ENCODE measurements around the gene ADCY7. TPM values are rescaled to one million over a fixed set of nuclear protein-coding genes. Genes with fewer than 3 reads are reported as not detected.
"Not testable (repeated sequence)": the region's sequence is repeated elsewhere in the genome, so short reads cannot be mapped to it uniquely, and the experiment has no call there.

Gene ADCY7
- total RNA-seq, 1 donor from 2014 or later, result 8.8 TPM

- TF ChIP-seq CTCF (conservative IDR thresholded peaks at IDR 0.05), result no peak
- H3K27me3 Mint-ChIP-seq (ENCODE audit: low read depth), result peaks cover 31% of the 10 kb centered on the region
- no peak overlapping the region for H3K27ac Mint-ChIP-seq (ENCODE audit: unreplicated experiment)
- no peaks in the 10 kb centered on the region for H3K36me3 Mint-ChIP-seq (ENCODE audit: low read depth)
- H3K4me3 Mint-ChIP-seq, result no peak overlapping the region
- no peaks in the 10 kb centered on the region for H3K9me3 Mint-ChIP-seq
- no peaks in the 10 kb centered on the region for H3K4me1 Mint-ChIP-seq
- DNase-seq (ENCODE audit: low read depth, low spot score), result no peak
These were observed 27.5 kb upstream of the ADCY7 start for GRCh38 chr16:50238868-50239301.

GRCh38 chr16:50243024-50243423 is 23.3 kb upstream of the ADCY7 start:
- H3K9me3 Mint-ChIP-seq; H3K36me3 Mint-ChIP-seq (ENCODE audit: low read depth); H3K27ac Mint-ChIP-seq (ENCODE audit: unreplicated experiment); DNase-seq (ENCODE audit: low read depth, low spot score); H3K4me1 Mint-ChIP-seq; H3K4me3 Mint-ChIP-seq: not testable (repeated sequence)
- peaks cover 51% of the 10 kb centered on the region for H3K27me3 Mint-ChIP-seq (ENCODE audit: low read depth)

GRCh38 chr16:50244140-50244503 is 22.2 kb upstream of the ADCY7 start:
- H3K27me3 Mint-ChIP-seq (ENCODE audit: low read depth), result peaks cover 51% of the 10 kb centered on the region
- no peak overlapping the region for H3K27ac Mint-ChIP-seq (ENCODE audit: unreplicated experiment)
- H3K9me3 Mint-ChIP-seq, result no peaks in the 10 kb centered on the region
- no peaks in the 10 kb centered on the region for H3K36me3 Mint-ChIP-seq (ENCODE audit: low read depth)
- peaks cover 8% of the 10 kb centered on the region for H3K4me1 Mint-ChIP-seq
- H3K4me3 Mint-ChIP-seq, result no peak overlapping the region
- TF ChIP-seq CTCF (conservative IDR thresholded peaks at IDR 0.05), result no peak
- DNase-seq (ENCODE audit: low read depth, low spot score), result no peak

- Mint-ChIP-seq H3K27ac (ENCODE audit: unreplicated experiment) (no peak overlapping the region), H3K4me1 (peaks cover 8% of the 10 kb centered on the region), H3K4me3 (peak overlapping the region; percentile 76), H3K9me3 (no peaks in the 10 kb centered on the region), H3K27me3 (ENCODE audit: low read depth) (peaks cover 48% of the 10 kb centered on the region), H3K36me3 (ENCODE audit: low read depth) (no peaks in the 10 kb centered on the region)
- DNase-seq (ENCODE audit: low read depth, low spot score), result no peak
- no peak for TF ChIP-seq CTCF (conservative IDR thresholded peaks at IDR 0.05)
These were observed 21.6 kb upstream of the ADCY7 start for GRCh38 chr16:50244504-50245416.

DNA sequence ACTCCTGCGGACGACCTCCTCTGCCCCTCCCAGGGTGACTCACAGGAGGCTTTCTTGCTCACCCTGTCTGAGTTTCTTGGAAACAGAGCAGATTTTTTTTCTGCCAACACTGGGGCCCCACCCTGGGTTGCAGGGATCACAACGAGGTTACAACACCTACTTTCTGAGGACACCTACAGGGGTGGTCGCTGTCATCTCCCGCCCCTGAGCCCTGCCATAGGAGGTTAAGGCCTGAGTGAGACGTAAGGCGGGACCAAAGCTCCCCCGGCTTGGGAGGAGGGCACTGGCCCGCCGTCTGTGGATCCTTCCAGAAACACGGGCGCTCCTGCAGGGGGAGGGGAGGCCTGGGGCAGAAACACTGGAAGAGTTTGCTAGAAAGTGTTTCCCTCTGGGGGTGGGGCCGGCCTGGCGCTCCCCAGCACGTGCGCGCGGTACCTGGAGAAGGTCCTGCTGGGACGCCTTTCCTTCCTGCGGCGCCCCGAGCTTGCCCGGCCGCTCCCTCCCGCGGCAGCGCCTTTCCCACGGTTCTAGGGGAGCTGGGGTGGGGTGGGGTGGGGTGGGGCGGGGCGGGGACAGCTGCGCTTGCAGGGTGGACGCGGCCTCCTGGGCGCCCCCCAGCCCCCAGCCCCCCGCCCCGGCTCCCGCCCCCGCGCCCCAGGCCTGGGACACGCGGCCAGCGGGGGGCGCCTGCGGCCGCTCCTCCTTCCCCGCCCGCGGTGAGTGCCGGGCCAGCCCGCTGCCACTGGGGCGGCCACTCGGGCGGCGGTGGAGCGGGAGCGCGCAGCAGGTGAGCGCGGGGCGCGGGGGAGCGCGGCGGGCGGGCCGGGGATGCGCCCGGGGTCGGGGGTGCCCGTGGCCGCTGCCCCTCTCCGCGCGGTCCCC is 20.7 kb upstream of the ADCY7 start:
- Mint-ChIP-seq H3K27ac (ENCODE audit: unreplicated experiment) (no peak overlapping the region), H3K36me3 (ENCODE audit: low read depth) (no peaks in the 10 kb centered on the region), H3K27me3 (ENCODE audit: low read depth) (peaks cover 43% of the 10 kb centered on the region), H3K4me1 (peaks cover 8% of the 10 kb centered on the region), H3K4me3 (peak overlapping the region; percentile 76), H3K9me3 (no peaks in the 10 kb centered on the region)
- no peak for TF ChIP-seq CTCF (conservative IDR thresholded peaks at IDR 0.05)
- DNase-seq (ENCODE audit: low read depth, low spot score), result no peak

Data from neural crest cell (in vitro differentiated cells).